ENCODE measurements around the gene SLC17A6. TPM values are rescaled to one million over a fixed set of nuclear protein-coding genes. Genes with fewer than 3 reads are reported as not detected.

SLC17A6 gene
- total RNA-seq, 4 donors from 2014 or later: not detected

Other genes starting within 250 kb of the SLC17A6 start
- gene ANO5, start 145.3 kb upstream of the SLC17A6 start, total RNA-seq: under 1 TPM; 0.19 to 0.98 (median 0.71) TPM